ENCODE measurements around the gene ZNF600.
"Not testable (repeated sequence)": the region's sequence is repeated elsewhere in the genome, so short reads cannot be mapped to it uniquely, and the experiment has no call there.

The ZNF600 gene

GRCh38 chr19:52786464-52787354 is at the start of gene ZNF600:
Gene ZNF600, minus strand, starts transcription at chr19:52786791. Its CDS starts 7,903 bp downstream, at chr19:52778888.
- DNase-seq (ENCODE audit: low spot score), result peak; percentile 84

GRCh38 chr19:52834289-52834688 is 47.7 kb upstream of the ZNF600 start:
- DNase-seq (ENCODE audit: low spot score), result not testable (repeated sequence)

- DNase-seq (ENCODE audit: low spot score), result not testable (repeated sequence)
Observed at GRCh38 chr19:52833541-52833940, 47.0 kb upstream of the ZNF600 start.

GRCh38 chr19:52829866-52830265 is 43.3 kb upstream of the ZNF600 start:
- DNase-seq (ENCODE audit: low spot score), result not testable (repeated sequence)

- no peak for DNase-seq (ENCODE audit: low spot score)
Observed at GRCh38 chr19:52825765-52826164, 39.2 kb upstream of the ZNF600 start.

- no peak for DNase-seq (ENCODE audit: low spot score)
Observed at GRCh38 chr19:52823676-52824075, 37.1 kb upstream of the ZNF600 start.

GRCh38 chr19:52821204-52821960 is 34.8 kb upstream of the ZNF600 start, which contains the start of gene ZNF28:
Gene ZNF28, minus strand, starts transcription at chr19:52821633. Its CDS starts 3,675 bp downstream, at chr19:52817958.
- DNase-seq (ENCODE audit: low spot score), result peak; percentile 21

- not testable (repeated sequence) for DNase-seq (ENCODE audit: low spot score)
Observed at GRCh38 chr19:52820472-52821203, 34.0 kb upstream of the ZNF600 start.

GRCh38 chr19:52809801-52810200 is 23.2 kb upstream of the ZNF600 start:
- DNase-seq (ENCODE audit: low spot score), result no peak

GRCh38 chr19:52799950-52800640 is 13.5 kb upstream of the ZNF600 start:
- not testable (repeated sequence) for DNase-seq (ENCODE audit: low spot score)

GRCh38 chr19:52789440-52789839 is 2.8 kb upstream of the ZNF600 start:
- DNase-seq (ENCODE audit: low spot score), result no peak

- DNase-seq (ENCODE audit: low spot score), result no peak
Observed at GRCh38 chr19:52786078-52786463, 520 bp downstream of the ZNF600 start.

- DNase-seq (ENCODE audit: low spot score), result no peak
Observed at GRCh38 chr19:52785506-52785905, 1.1 kb downstream of the ZNF600 start.

- not testable (repeated sequence) for DNase-seq (ENCODE audit: low spot score)
Observed at GRCh38 chr19:52782864-52783263, 3.7 kb downstream of the ZNF600 start.

GRCh38 chr19:52778811-52779210 is 7.8 kb downstream of the ZNF600 start:
- no peak for DNase-seq (ENCODE audit: low spot score)

GRCh38 chr19:52756447-52756846 is 30.1 kb downstream of the ZNF600 start:
- DNase-seq (ENCODE audit: low spot score), result not testable (repeated sequence)

GRCh38 chr19:52749780-52750179 is 36.8 kb downstream of the ZNF600 start:
- DNase-seq (ENCODE audit: low spot score), result no peak

- peak; percentile 43 for DNase-seq (ENCODE audit: low spot score)
Observed at GRCh38 chr19:52748336-52748950, 38.1 kb downstream of the ZNF600 start.

GRCh38 chr19:52745919-52746318 is 40.7 kb downstream of the ZNF600 start:
- not testable (repeated sequence) for DNase-seq (ENCODE audit: low spot score)

GRCh38 chr19:52743091-52743490 is 43.5 kb downstream of the ZNF600 start:
- DNase-seq (ENCODE audit: low spot score), result no peak

- DNase-seq (ENCODE audit: low spot score), result no peak
Observed at GRCh38 chr19:52742516-52742915, 44.1 kb downstream of the ZNF600 start.
